ENCODE measurements around the gene FSD1L.

FSD1L gene

DNA sequence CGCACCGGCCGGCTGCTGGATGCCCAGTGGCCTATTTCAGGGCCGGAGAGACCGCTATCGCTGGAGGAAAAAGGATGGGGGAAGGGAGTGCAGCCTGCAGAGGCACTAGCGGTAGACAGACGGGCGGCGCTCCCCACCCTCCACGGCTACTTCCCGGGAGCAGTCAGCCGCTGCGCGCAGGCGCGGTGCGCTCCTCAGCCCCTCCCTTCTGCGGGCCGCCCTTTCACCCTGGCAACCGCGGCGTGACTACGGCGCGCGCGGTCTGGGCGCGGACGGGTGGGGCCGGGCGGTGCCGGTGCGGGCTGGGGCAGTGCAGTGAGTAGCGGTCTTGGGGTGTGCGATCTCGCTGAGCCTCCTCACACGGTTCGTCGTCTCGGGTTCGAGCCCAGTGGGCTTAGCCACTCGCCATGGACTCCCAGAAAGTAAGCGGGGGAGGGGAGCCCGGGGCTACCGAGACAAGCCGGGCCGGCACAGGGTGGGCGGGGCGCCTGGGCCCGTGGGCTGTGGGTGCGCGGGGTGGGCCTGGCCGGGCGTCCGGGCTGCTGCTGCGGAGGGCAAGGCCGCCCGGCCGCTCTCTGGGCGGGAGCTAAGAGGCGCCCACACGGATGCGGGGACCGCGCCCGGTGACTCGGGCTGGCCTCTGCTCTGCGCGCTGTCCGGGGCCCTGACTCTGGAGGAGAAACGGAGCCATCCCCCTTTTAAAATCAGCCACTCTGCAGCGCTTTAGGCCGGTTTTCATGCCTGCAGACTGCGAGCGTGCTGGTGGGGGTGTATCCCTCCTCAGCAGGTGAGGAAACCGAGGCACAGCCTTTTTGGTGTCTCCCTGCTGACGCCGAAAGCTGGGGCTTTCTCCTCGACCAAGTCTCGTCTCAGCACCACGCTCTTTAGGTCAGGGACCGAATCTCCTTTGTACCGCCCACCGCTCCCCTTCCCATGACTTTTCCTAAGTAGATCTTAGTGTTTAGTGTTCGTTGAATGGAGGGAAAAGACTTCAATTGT is at the start of gene FSD1L:
TSS of gene FSD1L (plus strand) at position 221 of the 999 bp plus-strand sequence. CDS start at position 408, 187 bp downstream.
- DNase-seq: peak; percentile 50 to 96 (median 88)

DNA sequence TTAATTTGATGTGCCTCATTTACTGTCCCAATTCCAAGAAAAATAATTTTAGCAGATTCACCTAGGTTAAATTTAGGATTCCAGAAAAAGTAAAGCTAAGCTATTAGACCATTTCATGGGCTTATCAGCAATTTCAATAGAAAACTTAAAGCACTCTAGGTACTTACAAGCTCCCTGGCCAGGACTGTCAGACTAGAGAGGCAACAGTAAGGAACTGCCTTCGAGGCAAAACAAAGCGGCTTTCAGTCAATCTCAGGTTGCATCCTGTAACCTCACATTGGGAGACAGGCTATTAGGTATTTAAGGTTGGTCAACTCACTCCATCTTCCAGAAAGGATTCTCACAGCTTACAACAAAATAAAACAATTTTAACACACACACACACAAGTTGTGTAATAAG is 48.7 kb upstream of the FSD1L start:
- no peak for DNase-seq

DNA sequence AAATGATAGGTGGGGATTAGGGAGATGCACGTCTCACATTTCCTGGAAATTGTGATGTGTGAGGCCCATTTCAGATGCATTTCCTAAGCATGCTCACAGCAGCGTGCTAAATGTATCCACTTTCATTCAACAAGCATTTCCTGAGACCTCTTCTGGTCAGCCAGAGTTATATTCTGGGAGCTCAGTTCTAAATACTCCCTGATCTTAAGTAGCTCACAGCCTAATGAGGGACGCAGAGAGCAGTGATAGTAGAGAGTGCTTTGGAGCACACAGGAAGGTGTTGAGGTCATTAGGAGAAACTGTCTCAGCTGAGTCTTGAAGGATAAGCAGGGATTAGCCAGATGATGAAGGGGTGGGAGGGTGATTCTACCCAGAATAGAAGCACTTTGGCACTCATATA is 46.2 kb upstream of the FSD1L start:
- DNase-seq: no peak

- DNase-seq: no peak
These were observed 44.1 kb upstream of the FSD1L start for GRCh38 chr9:105403552-105404248.

GRCh38 chr9:105405514-105406131 is 42.2 kb upstream of the FSD1L start:
- no peak for DNase-seq

- DNase-seq: no peak
These were observed 41.5 kb upstream of the FSD1L start for GRCh38 chr9:105406369-105406768.

DNA sequence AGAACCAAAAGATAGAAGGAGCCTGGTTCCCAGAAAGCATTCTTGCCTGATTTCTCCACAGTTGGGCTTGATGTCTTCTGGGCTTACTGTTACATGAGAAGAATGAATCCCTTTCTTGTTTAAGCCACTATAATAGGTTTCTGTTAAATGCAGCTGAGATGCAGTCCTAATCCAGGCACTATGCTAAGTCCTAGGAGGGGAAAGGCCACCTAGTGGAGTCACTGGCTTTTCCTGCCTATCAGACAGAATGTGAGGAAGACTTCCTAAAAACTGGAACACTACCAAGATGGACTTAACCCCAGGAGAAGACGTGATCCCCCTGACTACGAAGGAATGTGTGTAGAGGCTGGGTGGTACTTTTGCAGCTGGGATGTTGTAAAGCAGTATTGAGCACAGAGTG is 34.3 kb upstream of the FSD1L start:
- peak in 2 of 51 donors; percentile 10 to 57 for DNase-seq

DNA sequence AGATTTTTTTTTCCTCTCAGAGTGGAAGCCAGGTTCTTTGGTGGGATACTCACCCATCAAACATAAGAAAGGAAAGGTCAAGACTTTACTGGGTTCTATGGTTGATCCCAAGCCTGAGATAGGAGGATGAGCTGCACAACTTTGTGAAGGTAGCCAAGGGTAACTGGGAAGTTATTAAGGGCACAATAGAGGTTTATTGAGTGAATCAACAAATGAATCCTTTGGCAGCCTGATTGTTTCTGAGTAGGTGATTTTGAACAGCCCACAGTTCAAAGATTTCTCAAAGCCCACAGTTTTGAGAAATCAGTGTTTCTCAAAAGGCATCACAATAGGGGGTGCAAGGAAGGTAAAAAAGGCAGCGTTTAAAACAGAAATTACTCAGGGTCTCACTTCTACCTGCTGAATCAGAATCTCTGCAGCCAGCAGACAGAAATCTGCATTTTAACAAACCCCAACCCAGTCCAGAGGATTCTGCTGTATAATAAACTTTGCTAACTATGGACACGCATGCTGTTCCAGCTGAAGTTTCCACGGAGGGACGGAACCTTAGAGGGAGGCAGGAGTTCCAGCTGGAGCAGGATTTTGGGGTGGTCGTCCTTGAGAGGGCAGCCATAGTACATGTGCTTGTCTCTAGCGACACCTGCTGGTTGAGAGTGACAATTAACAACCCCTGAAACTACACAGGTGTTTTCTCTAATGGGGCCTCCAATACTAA is 32.7 kb upstream of the FSD1L start:
- DNase-seq: peak in 36 of 51 donors; percentile 4 to 65 (median 30)

- DNase-seq: no peak
These were observed 32.2 kb upstream of the FSD1L start for GRCh38 chr9:105415662-105415980.

GRCh38 chr9:105416840-105417239 is 31.0 kb upstream of the FSD1L start:
- no peak for DNase-seq

- no peak for DNase-seq
These were observed 29.0 kb upstream of the FSD1L start for GRCh38 chr9:105418588-105419500.

DNA sequence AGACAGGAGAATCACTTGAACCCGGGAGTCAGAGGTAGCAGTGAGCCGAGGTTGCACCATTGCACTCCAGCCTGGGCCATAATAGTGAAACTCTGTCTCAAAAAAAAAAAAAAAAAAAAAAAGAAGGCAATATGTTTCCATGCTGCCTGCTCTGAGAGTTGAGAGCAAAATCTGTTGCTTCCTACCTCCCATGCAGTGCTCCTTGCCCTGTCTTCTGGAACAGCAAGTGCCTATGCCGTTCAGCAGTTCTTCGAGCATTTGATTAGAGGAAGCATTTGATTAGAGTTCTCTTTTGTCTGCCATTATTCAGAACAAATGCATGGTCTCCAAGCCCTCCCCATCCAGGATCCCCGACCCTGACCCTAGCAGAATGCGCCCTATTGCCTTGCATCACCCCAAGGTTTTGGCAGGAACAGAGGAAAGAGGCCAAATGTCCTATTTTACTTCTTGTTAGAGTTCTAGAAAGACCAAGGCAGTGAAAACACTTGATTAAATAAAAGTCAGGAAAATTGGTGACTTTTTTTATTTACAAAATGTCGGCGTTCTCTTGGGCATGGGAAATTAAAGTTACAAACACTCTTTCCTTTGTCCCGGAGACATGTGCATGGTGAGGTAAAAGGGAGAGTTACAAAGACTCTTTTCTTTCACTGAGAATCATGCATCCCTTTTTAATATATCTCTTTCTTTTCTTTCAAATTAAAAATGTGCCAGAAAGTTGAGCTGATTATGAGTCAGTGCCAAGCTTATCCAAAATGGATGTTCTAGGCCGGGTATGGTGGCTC is 27.8 kb upstream of the FSD1L start:
- peak in 1 of 51 donors; percentile 13 for DNase-seq

DNA sequence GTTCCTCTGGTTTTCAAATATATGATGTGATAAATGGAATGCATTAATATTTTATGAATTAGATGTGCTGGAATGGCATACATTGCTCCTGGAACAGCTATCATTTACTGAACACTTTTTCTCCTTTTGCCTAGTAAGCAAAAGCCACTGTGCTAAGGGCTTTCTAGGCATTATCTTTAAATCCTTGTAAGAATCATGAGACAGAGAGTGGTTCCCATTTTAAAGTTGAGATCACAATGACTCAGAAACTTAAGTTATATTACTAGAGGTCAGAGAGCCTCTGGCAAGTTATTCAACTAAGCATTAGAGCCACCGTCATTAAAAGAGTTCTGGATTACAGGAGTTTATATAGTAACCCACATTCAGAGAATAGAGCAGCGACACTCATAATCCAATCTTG is 26.7 kb upstream of the FSD1L start:
- DNase-seq: no peak

DNA sequence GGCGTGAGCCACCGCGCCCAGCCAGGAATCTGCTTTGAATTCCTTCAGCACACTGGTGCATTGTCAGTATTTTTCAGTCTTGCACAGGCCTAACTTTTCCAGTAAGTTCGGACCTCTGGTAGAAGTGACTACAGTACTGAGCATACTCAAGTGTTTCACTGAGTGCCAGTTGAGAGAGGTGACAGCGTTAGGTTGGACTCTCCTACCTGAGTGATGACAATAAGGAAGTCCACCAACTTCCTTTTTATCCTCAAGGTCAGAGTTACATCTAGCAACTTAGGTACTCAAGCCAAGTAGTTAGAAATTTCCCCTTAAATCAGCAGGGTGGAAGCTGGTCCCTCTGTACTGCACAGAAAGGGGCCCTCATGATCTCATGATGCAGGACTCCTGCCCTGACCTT is 26.0 kb upstream of the FSD1L start:
- DNase-seq: no peak

- DNase-seq: no peak
These were observed 21.9 kb upstream of the FSD1L start for GRCh38 chr9:105425816-105426433.

DNA sequence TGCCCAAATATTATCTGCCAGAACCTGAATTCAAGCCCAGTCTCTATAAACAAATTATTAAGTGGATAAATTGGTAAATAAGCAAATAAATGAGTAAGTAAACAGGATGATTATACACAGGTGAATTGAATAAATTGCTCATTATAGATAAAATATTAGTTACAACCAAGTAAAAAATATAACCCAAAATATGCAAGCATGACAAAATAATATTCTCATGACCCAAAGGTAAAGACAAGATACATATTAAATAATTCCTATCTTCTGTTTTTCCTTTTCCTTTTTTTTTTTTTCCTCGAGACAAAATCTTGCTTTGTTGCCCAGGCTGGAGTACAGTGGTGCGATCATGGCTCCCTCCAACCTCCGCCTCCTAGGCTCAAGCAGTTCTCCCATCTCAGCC is 21.2 kb upstream of the FSD1L start:
- no peak for DNase-seq

GRCh38 chr9:105431424-105432246 is 16.2 kb upstream of the FSD1L start:
- DNase-seq: no peak

GRCh38 chr9:105432247-105432842 is 15.5 kb upstream of the FSD1L start:
- DNase-seq: no peak
